Lower leg skin (tissue), 3 donors: ENCODE measurements around the gene DISP3.

Experiments used
- POLR2A ChIP-seq, 2 donors: fragments of 450-650 bp; IDR thresholded peaks; one replicate each; pipeline ENCODE4 v1.6.1; 2016 to 2017; ENCODE audit warnings: antibody characterized with exemption in 2 of 2, mild to moderate bottlenecking in 1 of 2, moderate library complexity in 1 of 2
- TF ChIP-seq, protein P1 (sequence below), 3 donors: fragments of 450-650 bp; IDR thresholded peaks; one replicate each; pipeline ENCODE4 v1.5.1; 2016; ENCODE audit warnings: antibody characterized with exemption in 3 of 3, mild to moderate bottlenecking in 3 of 3, moderate library complexity in 2 of 3

DNA sequence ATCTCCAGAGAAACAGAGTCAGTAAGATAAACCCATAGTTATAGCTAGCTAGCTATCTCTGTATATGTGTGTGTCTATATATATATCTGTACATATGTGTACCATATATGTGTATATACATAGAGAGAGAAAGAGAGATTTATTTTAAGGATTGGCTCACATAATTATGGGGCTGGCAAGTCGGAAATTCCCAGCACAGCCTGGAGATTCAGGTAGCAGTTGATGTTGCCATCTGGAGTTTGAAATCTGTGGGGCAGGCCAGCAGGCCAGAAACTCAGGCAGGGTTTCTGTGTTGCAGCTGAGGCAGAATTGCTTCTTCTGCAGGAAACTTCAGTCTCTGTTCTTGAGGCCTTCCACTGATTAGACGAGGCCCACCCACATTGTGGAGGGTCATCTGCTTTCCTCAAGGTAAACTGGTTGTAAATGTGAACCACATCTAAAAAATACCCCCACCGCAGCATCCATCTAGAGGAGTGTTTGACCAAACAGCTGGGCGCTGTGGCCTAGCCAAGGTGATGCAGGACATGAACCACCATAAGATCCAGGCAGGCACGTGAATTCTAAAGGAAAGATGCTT lies 94.2 kb downstream of the DISP3 start:
- no peak for TF ChIP-seq POLR2A (IDR thresholded peaks at IDR 0.05)
- TF ChIP-seq, protein P1, sequence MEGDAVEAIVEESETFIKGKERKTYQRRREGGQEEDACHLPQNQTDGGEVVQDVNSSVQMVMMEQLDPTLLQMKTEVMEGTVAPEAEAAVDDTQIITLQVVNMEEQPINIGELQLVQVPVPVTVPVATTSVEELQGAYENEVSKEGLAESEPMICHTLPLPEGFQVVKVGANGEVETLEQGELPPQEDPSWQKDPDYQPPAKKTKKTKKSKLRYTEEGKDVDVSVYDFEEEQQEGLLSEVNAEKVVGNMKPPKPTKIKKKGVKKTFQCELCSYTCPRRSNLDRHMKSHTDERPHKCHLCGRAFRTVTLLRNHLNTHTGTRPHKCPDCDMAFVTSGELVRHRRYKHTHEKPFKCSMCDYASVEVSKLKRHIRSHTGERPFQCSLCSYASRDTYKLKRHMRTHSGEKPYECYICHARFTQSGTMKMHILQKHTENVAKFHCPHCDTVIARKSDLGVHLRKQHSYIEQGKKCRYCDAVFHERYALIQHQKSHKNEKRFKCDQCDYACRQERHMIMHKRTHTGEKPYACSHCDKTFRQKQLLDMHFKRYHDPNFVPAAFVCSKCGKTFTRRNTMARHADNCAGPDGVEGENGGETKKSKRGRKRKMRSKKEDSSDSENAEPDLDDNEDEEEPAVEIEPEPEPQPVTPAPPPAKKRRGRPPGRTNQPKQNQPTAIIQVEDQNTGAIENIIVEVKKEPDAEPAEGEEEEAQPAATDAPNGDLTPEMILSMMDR (IDR thresholded peaks at IDR 0.05): no peak
